Measurements from ENCODE around the gene ZNF362.
"Not testable (repeated sequence)": the region's sequence is repeated elsewhere in the genome, so short reads cannot be mapped to it uniquely, and the experiment has no call there.

Gene ZNF362

DNA sequence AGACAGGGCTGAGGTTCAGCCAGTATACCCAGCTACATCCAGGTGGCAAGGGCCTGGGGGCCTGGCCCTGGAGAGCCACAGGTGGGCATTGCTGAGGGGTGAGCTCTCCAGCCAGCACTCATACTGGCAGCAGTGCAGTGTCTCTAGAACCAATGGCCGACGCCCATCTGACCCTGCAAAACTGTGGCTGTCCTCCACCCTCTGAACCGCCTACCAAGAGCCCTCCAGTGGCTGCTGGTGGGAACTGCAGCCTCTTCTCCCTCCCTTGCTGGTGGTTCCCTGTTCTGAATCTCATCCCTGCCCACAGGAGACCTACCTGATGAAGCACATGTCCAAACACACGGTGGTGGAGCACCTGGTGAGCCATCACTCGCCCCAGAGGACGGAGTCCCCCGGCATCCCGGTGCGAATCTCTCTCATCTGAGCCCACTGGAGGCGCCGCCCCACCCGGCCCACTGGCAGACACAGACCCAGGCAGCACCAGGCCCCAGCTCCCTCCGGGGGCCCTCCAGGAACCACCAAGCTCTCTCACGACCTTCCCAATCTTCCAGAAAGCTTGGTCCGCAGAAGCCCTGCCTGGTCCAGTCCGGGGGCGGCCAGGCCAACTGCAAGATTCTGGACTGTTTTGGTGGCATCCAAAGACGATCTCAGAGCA lies 42.5 kb downstream of the ZNF362 start:
- Histone ChIP-seq H3K27ac (ENCODE audit: low read depth, low read length) (no peak overlapping the region), H3K4me3 (ENCODE audit: low read depth, low read length) (no peak overlapping the region), H3K9me3 (ENCODE audit: control insufficient read depth, insufficient read depth, low read depth, low read length) (peaks cover 2% of the 10 kb centered on the region; the same call in 1 of the 2 replicates), H3K36me3 (ENCODE audit: control insufficient read depth, insufficient read depth, low read length) (peaks cover 28% of the 10 kb centered on the region), H3K4me1 (ENCODE audit: control insufficient read depth, insufficient read depth, low read length) (peaks cover 7% of the 10 kb centered on the region; the same call in 1 of the 2 replicates), H3K9ac (ENCODE audit: low read length) (no peak overlapping the region), H3K27me3 (ENCODE audit: control insufficient read depth, insufficient read depth, low read length) (no peaks in the 10 kb centered on the region)

DNA sequence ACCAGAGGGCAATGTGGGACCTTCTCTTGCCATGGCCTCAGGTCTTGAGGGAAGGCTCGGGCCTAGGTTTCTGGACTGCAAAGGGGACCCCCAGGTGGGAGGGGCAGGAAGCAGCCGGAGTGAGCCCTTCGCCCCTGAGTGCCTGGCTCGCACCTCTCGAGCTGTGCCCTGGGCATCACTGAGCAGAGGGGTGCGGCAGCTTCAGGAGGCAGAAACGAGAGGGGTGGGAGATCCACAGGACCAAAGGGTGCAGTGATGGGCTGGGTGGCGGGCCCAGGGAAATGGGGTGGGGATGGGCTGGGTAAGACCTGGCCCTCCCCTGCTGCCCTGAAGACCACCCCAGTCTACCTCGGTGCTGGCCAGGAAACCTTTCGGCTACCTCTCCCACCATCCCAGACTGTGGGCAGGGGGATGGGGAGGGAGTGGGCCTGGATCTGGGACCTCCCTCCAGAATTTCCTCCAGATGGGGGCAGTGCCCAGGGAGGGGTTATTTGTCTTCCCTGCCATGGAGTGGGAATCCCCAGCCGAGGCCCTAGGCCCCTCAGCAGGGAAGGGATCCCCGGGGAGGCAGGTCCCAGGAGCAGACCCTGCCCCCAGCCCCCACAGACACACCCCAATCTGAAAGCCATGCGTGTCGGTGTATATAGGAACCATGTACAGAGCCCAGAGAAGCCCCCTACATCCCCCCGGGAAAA lies 43.3 kb downstream of the ZNF362 start:
- H3K27me3 ChIP-seq (ENCODE audit: control insufficient read depth, insufficient read depth, low read length) = no peaks in the 10 kb centered on the region
- peaks cover 22% of the 10 kb centered on the region for H3K36me3 ChIP-seq (ENCODE audit: control insufficient read depth, insufficient read depth, low read length)
- no peak overlapping the region for H3K27ac ChIP-seq (ENCODE audit: low read depth, low read length)
- H3K9ac ChIP-seq (ENCODE audit: low read length) = no peak overlapping the region
- H3K9me3 ChIP-seq (ENCODE audit: control insufficient read depth, insufficient read depth, low read depth, low read length) = peaks cover 2% of the 10 kb centered on the region; the same call in 1 of the 2 replicates
- peaks cover 7% of the 10 kb centered on the region; the same call in 1 of the 2 replicates for H3K4me1 ChIP-seq (ENCODE audit: control insufficient read depth, insufficient read depth, low read length)
- H3K4me3 ChIP-seq (ENCODE audit: low read depth, low read length) = no peak overlapping the region

DNA sequence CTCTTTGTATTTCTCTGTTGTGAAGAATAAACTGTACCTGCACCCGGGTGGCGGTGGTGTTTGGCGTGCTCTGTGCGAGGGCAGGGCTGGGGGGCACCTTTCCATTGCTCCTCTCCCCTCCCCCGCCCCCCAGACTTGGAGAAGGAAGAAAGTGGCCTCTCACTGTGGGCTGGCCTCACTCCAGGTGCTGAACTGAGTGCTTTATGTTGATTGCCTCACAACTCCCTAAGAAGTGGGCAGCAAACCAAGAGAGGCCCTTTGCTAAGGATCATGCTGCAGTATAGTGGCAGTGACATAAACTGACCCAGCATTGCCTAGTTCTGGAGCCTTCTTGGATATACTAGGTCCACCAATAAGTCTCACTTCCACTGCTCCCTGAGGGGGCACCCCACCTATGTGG lies 44.4 kb downstream of the ZNF362 start:
- Histone ChIP-seq H3K27me3 (ENCODE audit: control insufficient read depth, insufficient read depth, low read length) (peaks cover under 1% of the 10 kb centered on the region; the same call in 1 of the 2 replicates), H3K4me1 (ENCODE audit: control insufficient read depth, insufficient read depth, low read length) (0 out of 2 replicates have a peak, but pooled peaks cover 3% of the 10 kb centered on the region), H3K9me3 (ENCODE audit: control insufficient read depth, insufficient read depth, low read depth, low read length) (peaks cover 2% of the 10 kb centered on the region; the same call in 1 of the 2 replicates), H3K9ac (ENCODE audit: low read length) (no peak overlapping the region), H3K27ac (ENCODE audit: low read depth, low read length) (no peak overlapping the region), H3K36me3 (ENCODE audit: control insufficient read depth, insufficient read depth, low read length) (peaks cover 16% of the 10 kb centered on the region), H3K4me3 (ENCODE audit: low read depth, low read length) (no peak overlapping the region)

DNA sequence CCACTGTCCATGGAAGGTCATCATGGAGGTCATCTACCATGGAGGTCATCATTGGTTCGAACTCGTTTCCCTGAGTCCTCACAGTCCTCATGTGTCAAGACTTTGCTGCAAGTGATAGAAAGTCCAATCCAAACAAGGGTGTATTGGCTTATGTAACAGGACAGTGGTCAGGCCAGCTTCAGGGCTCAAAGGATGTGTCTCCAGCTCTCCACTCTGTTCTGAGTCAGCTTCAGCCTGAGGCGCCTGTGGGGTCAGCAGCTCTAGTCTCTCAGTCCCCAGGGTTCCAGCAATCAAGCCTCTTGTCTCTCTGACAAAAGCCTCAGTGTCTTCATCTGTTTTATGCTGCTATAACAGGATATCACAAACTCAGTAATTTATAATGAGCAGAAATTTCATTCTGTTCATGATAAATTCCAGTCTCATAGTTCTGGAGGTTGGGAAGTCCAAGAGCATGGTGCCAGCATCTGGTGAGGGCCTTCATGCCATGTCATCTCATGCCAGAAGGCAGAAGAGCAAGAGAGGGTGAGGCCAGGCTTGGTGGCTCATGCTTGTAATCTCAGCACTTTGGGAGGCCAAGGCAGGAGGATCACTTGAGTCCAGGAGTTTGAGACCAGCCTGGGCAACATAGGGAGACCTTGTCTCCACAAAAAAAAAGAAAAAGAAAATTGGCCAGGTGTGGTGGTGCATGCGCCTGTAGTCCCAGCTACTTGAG lies 45.1 kb downstream of the ZNF362 start:
- peaks cover 8% of the 10 kb centered on the region; the same call in 1 of the 2 replicates for H3K27me3 ChIP-seq (ENCODE audit: control insufficient read depth, insufficient read depth, low read length)
- no peak overlapping the region for H3K9ac ChIP-seq (ENCODE audit: low read length)
- H3K4me1 ChIP-seq (ENCODE audit: control insufficient read depth, insufficient read depth, low read length) = 0 out of 2 replicates have a peak, but pooled peaks cover 3% of the 10 kb centered on the region
- peaks cover 2% of the 10 kb centered on the region; the same call in 1 of the 2 replicates for H3K9me3 ChIP-seq (ENCODE audit: control insufficient read depth, insufficient read depth, low read depth, low read length)
- no peak overlapping the region for H3K27ac ChIP-seq (ENCODE audit: low read depth, low read length)
- H3K4me3 ChIP-seq (ENCODE audit: low read depth, low read length) = no peak overlapping the region
- peaks cover 9% of the 10 kb centered on the region for H3K36me3 ChIP-seq (ENCODE audit: control insufficient read depth, insufficient read depth, low read length)

DNA sequence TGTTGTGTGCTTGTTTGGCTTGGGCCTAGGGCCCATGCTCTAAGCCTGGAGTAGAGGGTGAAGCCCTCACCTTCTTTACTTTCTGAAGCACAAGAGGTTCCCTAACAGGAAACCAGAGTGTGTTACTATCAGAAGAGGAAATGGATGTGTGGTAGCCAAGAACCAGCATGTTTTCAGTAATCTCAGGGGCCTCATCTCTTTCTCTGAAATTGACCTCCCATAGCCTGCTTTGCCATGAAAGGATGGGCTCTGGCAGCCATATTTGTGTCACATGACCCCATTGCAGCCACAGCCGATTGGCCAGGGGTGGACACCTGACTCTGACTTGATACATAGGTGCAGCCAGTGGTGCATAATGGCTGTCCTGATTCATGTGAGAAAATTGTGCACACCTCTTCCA lies 46.0 kb downstream of the ZNF362 start:
- H3K27me3 ChIP-seq (ENCODE audit: control insufficient read depth, insufficient read depth, low read length) = peaks cover 17% of the 10 kb centered on the region
- H3K4me1 ChIP-seq (ENCODE audit: control insufficient read depth, insufficient read depth, low read length) = 0 out of 2 replicates have a peak, but pooled peaks cover 3% of the 10 kb centered on the region
- no peak overlapping the region for H3K27ac ChIP-seq (ENCODE audit: low read depth, low read length)
- H3K9ac ChIP-seq (ENCODE audit: low read length) = no peak overlapping the region
- H3K9me3 ChIP-seq (ENCODE audit: control insufficient read depth, insufficient read depth, low read depth, low read length) = peaks cover 2% of the 10 kb centered on the region; the same call in 1 of the 2 replicates
- H3K4me3 ChIP-seq (ENCODE audit: low read depth, low read length) = no peak overlapping the region
- no peaks in the 10 kb centered on the region for H3K36me3 ChIP-seq (ENCODE audit: control insufficient read depth, insufficient read depth, low read length)

DNA sequence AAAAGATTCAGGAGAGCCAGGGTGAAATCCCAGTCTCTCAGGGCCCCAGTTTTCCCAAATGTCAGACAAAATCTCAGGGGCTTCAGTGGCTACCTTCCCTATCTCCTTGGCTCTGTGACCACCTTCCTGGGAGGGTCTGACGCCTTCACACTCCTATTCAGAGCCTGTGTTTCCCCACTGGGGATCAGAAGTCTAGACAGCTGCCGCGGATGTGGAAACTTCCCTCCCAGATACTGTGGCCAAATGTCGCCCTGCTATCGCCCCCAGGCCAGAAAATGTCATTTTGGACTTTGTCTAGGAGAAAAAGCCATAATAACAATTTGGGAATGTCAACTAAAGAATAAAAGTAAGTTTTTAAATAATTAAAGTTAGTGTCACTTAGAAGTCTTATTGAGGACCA lies 48.7 kb downstream of the ZNF362 start:
- Histone ChIP-seq H3K27ac (ENCODE audit: low read depth, low read length) (no peak overlapping the region), H3K9ac (ENCODE audit: low read length) (no peak overlapping the region), H3K4me1 (ENCODE audit: control insufficient read depth, insufficient read depth, low read length) (0 out of 2 replicates have a peak, but pooled peaks cover 3% of the 10 kb centered on the region), H3K27me3 (ENCODE audit: control insufficient read depth, insufficient read depth, low read length) (peaks cover 17% of the 10 kb centered on the region), H3K36me3 (ENCODE audit: control insufficient read depth, insufficient read depth, low read length) (no peaks in the 10 kb centered on the region), H3K4me3 (ENCODE audit: low read depth, low read length) (no peak overlapping the region), H3K9me3 (ENCODE audit: control insufficient read depth, insufficient read depth, low read depth, low read length) (peaks cover 5% of the 10 kb centered on the region)

GRCh38 chr1:33305816-33306652 lies 49.7 kb downstream of the ZNF362 start:
- Histone ChIP-seq H3K27ac (ENCODE audit: low read depth, low read length) (no peak overlapping the region), H3K4me1 (ENCODE audit: control insufficient read depth, insufficient read depth, low read length) (no peaks in the 10 kb centered on the region), H3K9ac (ENCODE audit: low read length) (no peak overlapping the region), H3K4me3 (ENCODE audit: low read depth, low read length) (peak overlapping the region; percentile 45; the same call in 1 of the 2 replicates), H3K36me3 (ENCODE audit: control insufficient read depth, insufficient read depth, low read length) (no peaks in the 10 kb centered on the region), H3K9me3 (ENCODE audit: control insufficient read depth, insufficient read depth, low read depth, low read length) (peaks cover 13% of the 10 kb centered on the region), H3K27me3 (ENCODE audit: control insufficient read depth, insufficient read depth, low read length) (peaks cover 17% of the 10 kb centered on the region)

- H3K4me1 ChIP-seq (ENCODE audit: control insufficient read depth, insufficient read depth, low read length) = no peaks in the 10 kb centered on the region
- peaks cover 11% of the 10 kb centered on the region; the same call in 1 of the 2 replicates for H3K9me3 ChIP-seq (ENCODE audit: control insufficient read depth, insufficient read depth, low read depth, low read length)
- H3K9ac ChIP-seq (ENCODE audit: low read length) = no peak overlapping the region
- H3K27ac ChIP-seq (ENCODE audit: low read depth, low read length) = no peak overlapping the region
- peak overlapping the region; percentile 45; the same call in 1 of the 2 replicates for H3K4me3 ChIP-seq (ENCODE audit: low read depth, low read length)
- H3K27me3 ChIP-seq (ENCODE audit: control insufficient read depth, insufficient read depth, low read length) = peaks cover 17% of the 10 kb centered on the region
- no peaks in the 10 kb centered on the region for H3K36me3 ChIP-seq (ENCODE audit: control insufficient read depth, insufficient read depth, low read length)
Measured at GRCh38 chr1:33306653-33307493, 50.6 kb downstream of the ZNF362 start.

DNA sequence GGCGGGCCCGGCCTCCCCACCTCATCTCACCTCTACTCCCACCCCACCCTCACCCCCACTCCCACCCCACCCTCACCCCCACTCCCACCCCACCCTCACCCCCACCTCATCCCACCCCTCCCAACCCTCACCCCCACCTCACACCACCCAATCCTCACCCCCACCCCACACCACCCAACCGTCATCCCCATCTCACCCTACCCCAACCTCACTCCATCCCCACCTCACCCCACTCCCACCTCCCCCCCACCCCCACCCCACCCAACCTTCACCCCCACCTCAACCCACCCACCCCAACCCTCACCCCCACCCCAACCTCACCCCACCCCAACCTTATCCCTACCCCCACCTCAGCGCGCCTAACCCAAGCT lies 51.2 kb downstream of the ZNF362 start:
- H3K27me3 ChIP-seq (ENCODE audit: control insufficient read depth, insufficient read depth, low read length) = peaks cover 17% of the 10 kb centered on the region
- H3K9me3 ChIP-seq (ENCODE audit: control insufficient read depth, insufficient read depth, low read depth, low read length) = peaks cover 11% of the 10 kb centered on the region; the same call in 1 of the 2 replicates
- H3K27ac ChIP-seq (ENCODE audit: low read depth, low read length) = no peak overlapping the region
- no peaks in the 10 kb centered on the region for H3K36me3 ChIP-seq (ENCODE audit: control insufficient read depth, insufficient read depth, low read length)
- H3K4me3 ChIP-seq (ENCODE audit: low read depth, low read length) = no peak overlapping the region
- no peak overlapping the region for H3K9ac ChIP-seq (ENCODE audit: low read length)
- no peaks in the 10 kb centered on the region for H3K4me1 ChIP-seq (ENCODE audit: control insufficient read depth, insufficient read depth, low read length)

GRCh38 chr1:33309351-33309750 lies 53.1 kb downstream of the ZNF362 start:
- Histone ChIP-seq H3K27me3 (ENCODE audit: control insufficient read depth, insufficient read depth, low read length) (peaks cover 17% of the 10 kb centered on the region), H3K9me3 (ENCODE audit: control insufficient read depth, insufficient read depth, low read depth, low read length) (peaks cover 11% of the 10 kb centered on the region; the same call in 1 of the 2 replicates)
- not testable (repeated sequence) for H3K9ac ChIP-seq (ENCODE audit: low read length); H3K27ac ChIP-seq (ENCODE audit: low read depth, low read length); H3K4me3 ChIP-seq (ENCODE audit: low read depth, low read length); H3K4me1 ChIP-seq (ENCODE audit: control insufficient read depth, insufficient read depth, low read length); H3K36me3 ChIP-seq (ENCODE audit: control insufficient read depth, insufficient read depth, low read length)

Measured in HUES6 (cell line).